Measurements from ENCODE around the gene GPR143.

GRCh38 chrX:9724711-9725110 is 40.9 kb downstream of the GPR143 start:
- TF ChIP-seq POLR2A (IDR thresholded peaks at IDR 0.05; ENCODE audit: low read depth) = no peak
- TF ChIP-seq POLR2AphosphoS5 (IDR thresholded peaks at IDR 0.05) = no peak
